Measurements from ENCODE around the gene ING5. TPM values are rescaled to one million over a fixed set of nuclear protein-coding genes. Genes with fewer than 3 reads are reported as not detected.

ING5 gene
- total RNA-seq, 1 donor from 2014 or later: 41.5 TPM

- no peak for DNase-seq (ENCODE audit: extremely low spot score in 2 of 2)
- no peaks in the 10 kb centered on the region for H3K9me3 ChIP-seq
- H3K4me1 ChIP-seq: no peaks in the 10 kb centered on the region
- H3K27ac ChIP-seq: no peak overlapping the region
- H3K27me3 ChIP-seq: no peaks in the 10 kb centered on the region
- intact Hi-C loops (cut with DNase I): no loop called here
- TF ChIP-seq, protein P1, sequence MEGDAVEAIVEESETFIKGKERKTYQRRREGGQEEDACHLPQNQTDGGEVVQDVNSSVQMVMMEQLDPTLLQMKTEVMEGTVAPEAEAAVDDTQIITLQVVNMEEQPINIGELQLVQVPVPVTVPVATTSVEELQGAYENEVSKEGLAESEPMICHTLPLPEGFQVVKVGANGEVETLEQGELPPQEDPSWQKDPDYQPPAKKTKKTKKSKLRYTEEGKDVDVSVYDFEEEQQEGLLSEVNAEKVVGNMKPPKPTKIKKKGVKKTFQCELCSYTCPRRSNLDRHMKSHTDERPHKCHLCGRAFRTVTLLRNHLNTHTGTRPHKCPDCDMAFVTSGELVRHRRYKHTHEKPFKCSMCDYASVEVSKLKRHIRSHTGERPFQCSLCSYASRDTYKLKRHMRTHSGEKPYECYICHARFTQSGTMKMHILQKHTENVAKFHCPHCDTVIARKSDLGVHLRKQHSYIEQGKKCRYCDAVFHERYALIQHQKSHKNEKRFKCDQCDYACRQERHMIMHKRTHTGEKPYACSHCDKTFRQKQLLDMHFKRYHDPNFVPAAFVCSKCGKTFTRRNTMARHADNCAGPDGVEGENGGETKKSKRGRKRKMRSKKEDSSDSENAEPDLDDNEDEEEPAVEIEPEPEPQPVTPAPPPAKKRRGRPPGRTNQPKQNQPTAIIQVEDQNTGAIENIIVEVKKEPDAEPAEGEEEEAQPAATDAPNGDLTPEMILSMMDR (IDR thresholded peaks at IDR 0.05): no peak
- no peak for TF ChIP-seq POLR2A (IDR thresholded peaks at IDR 0.05)
- no peak for TF ChIP-seq POLR2AphosphoS5 (IDR thresholded peaks at IDR 0.05; ENCODE audit: insufficient read depth in 1 of 2, low read depth in 1 of 2)
- no peak overlapping the region for H3K4me3 ChIP-seq
- H3K36me3 ChIP-seq: peaks cover 0 to 69% of the 10 kb centered on the region in 2 donors
These were observed 28.6 kb upstream of the ING5 start for GRCh38 chr2:241673189-241673663.

DNA sequence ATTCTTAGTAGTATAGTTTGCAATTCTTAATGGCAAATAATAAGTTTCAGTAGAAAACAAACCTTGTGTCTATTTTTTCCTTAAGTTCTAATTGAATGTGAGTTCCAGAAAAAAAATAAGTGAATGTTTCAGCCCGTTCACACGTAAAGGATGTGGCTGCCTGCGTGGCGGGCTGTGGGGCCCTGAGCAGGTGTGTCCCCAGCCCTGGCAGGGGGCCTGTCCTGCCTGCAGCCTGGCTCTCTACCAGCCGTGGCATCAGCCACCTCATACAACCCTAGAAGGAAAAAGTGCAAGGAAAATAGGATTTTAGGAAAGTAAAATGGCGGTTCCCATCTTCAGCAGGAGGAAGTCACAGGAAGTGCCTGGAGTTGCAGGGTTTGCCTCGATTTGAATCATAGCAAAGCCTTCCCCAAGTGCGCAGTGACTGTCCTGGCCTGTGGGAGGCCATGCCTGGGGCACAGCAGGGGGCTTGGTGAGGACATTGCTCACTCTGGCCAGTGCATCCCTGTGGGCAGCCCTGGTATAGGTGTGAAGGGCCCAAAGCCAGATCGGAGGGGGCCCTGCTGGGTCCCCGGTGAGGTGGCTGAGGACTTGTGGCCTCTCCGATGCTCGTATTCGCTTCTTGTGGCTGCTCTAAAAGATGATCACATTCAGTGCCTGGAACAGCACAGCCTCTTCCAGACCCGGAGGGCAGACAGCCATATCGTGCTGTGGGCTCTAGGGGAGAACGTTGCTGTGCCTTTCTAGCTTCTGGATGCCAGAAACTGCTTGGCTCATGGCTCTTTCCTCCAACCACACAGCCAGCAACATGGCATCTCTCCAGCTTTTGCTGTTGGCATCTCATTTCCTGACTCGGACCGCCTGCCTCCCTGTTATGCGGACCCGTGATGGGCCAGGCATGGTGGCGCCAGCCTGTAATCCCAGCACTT lies 27.8 kb upstream of the ING5 start:
- H3K36me3 ChIP-seq: peaks cover 0 to 63% of the 10 kb centered on the region in 2 donors
- no peak for TF ChIP-seq POLR2A (IDR thresholded peaks at IDR 0.05)
- TF ChIP-seq POLR2AphosphoS5 (IDR thresholded peaks at IDR 0.05; ENCODE audit: insufficient read depth in 1 of 2, low read depth in 1 of 2): no peak
- TF ChIP-seq, protein P1 (IDR thresholded peaks at IDR 0.05): no peak

DNA sequence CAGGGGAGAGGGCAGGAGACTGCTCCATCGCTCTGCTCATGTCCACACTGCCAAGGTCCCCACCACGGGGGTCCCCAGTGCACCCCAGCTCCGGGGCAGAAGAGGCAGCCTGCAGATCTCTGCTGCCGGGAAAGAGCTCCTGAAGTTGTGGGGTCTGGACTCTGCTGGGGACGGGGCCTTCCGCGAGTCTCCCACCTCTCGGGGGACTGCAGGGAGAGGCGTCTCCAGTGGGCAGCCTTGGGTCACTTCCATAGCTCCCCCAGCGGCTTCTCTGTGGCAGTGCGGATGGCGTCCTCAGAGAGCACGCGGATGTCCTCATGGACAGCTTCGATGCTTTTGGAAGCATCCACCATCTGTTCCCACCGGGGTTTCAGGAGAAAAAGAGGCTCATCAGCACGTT lies 26.0 kb upstream of the ING5 start:
- Histone ChIP-seq H3K4me1 (no peaks in the 10 kb centered on the region), H3K4me3 (no peak overlapping the region), H3K27ac (no peak overlapping the region), H3K9me3 (no peaks in the 10 kb centered on the region), H3K27me3 (no peaks in the 10 kb centered on the region), H3K36me3 (peaks cover 0 to 50% of the 10 kb centered on the region in 2 donors)
- TF ChIP-seq POLR2AphosphoS5 (IDR thresholded peaks at IDR 0.05; ENCODE audit: insufficient read depth in 1 of 2, low read depth in 1 of 2): no peak
- TF ChIP-seq, protein P1 (IDR thresholded peaks at IDR 0.05): no peak
- no peak for TF ChIP-seq POLR2A (IDR thresholded peaks at IDR 0.05)
- intact Hi-C loops (cut with DNase I): no loop called here
- DNase-seq (ENCODE audit: extremely low spot score in 2 of 2): no peak

More for the DNA sequence above, 27.8 kb upstream of the ING5 start:
- Histone ChIP-seq H3K27ac (no peak overlapping the region), H3K4me3 (no peak overlapping the region), H3K9me3 (no peaks in the 10 kb centered on the region), H3K27me3 (no peaks in the 10 kb centered on the region), H3K4me1 (no peaks in the 10 kb centered on the region)
- DNase-seq (ENCODE audit: extremely low spot score in 2 of 2): no peak
- intact Hi-C loops (cut with DNase I): no loop called here

DNA sequence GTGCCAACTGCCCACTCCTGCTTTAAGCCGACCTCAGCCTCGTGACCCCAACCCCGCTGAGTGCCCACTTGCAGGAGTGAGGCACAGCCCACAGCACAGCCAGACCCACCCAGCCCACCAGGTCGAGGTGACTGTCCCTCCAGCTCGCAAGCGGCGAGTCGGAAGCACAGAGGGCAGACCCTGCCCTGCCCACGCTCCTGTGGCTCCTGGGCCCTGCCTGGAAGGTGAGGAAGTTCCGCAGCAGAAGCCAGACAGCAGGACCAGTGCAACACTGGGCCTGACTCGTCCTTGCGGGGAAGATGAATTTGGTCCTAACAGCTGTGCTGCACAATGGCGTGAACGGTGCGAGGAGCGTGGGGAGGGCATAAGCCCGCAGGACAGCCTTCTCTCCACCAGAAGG lies 25.2 kb upstream of the ING5 start:
- no peaks in the 10 kb centered on the region for H3K9me3 ChIP-seq
- DNase-seq (ENCODE audit: extremely low spot score in 2 of 2): no peak
- H3K4me1 ChIP-seq: peaks cover 6% of the 10 kb centered on the region
- H3K4me3 ChIP-seq: no peak overlapping the region
- TF ChIP-seq, protein P1 (IDR thresholded peaks at IDR 0.05): no peak
- no peak for TF ChIP-seq POLR2AphosphoS5 (IDR thresholded peaks at IDR 0.05; ENCODE audit: insufficient read depth in 1 of 2, low read depth in 1 of 2)
- no peak for TF ChIP-seq POLR2A (IDR thresholded peaks at IDR 0.05)
- intact Hi-C loops (cut with DNase I): no loop called here
- no peaks in the 10 kb centered on the region for H3K27me3 ChIP-seq
- H3K36me3 ChIP-seq: peaks cover 0 to 42% of the 10 kb centered on the region in 2 donors
- H3K27ac ChIP-seq: no peak overlapping the region

GRCh38 chr2:241677392-241677791 lies 24.4 kb upstream of the ING5 start:
- no peaks in the 10 kb centered on the region for H3K9me3 ChIP-seq
- H3K4me3 ChIP-seq: no peak overlapping the region
- TF ChIP-seq POLR2A (IDR thresholded peaks at IDR 0.05) (no peak), POLR2AphosphoS5 (IDR thresholded peaks at IDR 0.05; ENCODE audit: insufficient read depth in 1 of 2, low read depth in 1 of 2) (no peak)
- TF ChIP-seq, protein P1 (IDR thresholded peaks at IDR 0.05): no peak
- no peak for DNase-seq (ENCODE audit: extremely low spot score in 2 of 2)
- no peak overlapping the region for H3K27ac ChIP-seq
- intact Hi-C loops (cut with DNase I): no loop called here
- peaks cover 6% of the 10 kb centered on the region for H3K4me1 ChIP-seq
- no peaks in the 10 kb centered on the region for H3K27me3 ChIP-seq
- H3K36me3 ChIP-seq: peaks cover 0 to 35% of the 10 kb centered on the region in 2 donors

Data from vagina (tissue), 2 donors.